NK-92 (cell line): ENCODE data around the gene PTPN6.

ENCODE experiments used
- DNase-seq: peaks from one replicate; lab custom pipeline; 2025; ENCODE audit not compliant: unreplicated experiment; lab: John Stamatoyannopoulos, UW

The PTPN6 gene

DNA sequence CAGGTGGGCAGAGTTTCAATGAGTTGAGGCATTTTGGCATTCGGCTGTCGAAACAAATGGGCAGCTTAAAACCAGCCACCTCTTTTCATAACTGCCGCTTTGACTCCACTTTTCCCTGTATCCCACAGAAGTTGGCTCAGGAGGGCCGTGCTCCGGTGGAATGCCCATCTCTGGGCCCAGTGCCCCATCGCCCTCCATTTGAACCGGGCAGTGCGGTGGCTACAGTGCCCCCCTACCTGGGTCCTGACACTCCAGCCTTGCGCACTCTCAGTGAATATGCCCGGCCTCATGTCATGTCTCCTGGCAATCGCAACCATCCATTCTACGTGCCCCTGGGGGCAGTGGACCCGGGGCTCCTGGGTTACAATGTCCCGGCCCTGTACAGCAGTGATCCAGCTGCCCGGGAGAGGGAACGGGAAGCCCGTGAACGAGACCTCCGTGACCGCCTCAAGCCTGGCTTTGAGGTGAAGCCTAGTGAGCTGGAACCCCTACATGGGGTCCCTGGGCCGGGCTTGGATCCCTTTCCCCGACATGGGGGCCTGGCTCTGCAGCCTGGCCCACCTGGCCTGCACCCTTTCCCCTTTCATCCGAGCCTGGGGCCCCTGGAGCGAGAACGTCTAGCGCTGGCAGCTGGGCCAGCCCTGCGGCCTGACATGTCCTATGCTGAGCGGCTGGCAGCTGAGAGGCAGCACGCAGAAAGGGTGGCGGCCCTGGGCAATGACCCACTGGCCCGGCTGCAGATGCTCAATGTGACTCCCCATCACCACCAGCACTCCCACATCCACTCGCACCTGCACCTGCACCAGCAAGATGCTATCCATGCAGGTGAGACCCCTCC, 12.6 kb upstream of the PTPN6 start:
- no peak for DNase-seq

- no peak for DNase-seq
These were observed 12.0 kb upstream of the PTPN6 start for GRCh38 chr12:6939191-6939540.

GRCh38 chr12:6941267-6941666, 9.9 kb upstream of the PTPN6 start:
- DNase-seq, result no peak

GRCh38 chr12:6941782-6942181, 9.4 kb upstream of the PTPN6 start:
- no peak for DNase-seq

DNA sequence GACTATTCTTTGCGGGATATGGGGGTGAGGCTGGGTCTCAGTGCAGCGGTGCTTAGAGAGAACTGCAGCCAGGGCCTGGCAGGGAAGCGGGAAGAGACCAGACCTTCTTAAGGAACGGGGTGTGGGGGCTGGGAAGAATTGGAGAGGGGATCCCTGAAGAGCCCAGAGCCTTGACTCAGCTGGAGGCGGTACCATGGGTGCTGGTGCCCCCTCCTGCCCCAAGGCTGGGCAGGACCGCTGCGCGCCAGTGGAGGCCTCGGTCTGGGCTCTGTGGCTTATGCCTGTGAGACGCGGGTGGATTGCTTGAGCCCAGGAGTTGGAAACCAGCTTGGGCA, 8.9 kb upstream of the PTPN6 start:
- DNase-seq, result no peak

GRCh38 chr12:6943389-6943721, 7.8 kb upstream of the PTPN6 start:
- no peak for DNase-seq

DNA sequence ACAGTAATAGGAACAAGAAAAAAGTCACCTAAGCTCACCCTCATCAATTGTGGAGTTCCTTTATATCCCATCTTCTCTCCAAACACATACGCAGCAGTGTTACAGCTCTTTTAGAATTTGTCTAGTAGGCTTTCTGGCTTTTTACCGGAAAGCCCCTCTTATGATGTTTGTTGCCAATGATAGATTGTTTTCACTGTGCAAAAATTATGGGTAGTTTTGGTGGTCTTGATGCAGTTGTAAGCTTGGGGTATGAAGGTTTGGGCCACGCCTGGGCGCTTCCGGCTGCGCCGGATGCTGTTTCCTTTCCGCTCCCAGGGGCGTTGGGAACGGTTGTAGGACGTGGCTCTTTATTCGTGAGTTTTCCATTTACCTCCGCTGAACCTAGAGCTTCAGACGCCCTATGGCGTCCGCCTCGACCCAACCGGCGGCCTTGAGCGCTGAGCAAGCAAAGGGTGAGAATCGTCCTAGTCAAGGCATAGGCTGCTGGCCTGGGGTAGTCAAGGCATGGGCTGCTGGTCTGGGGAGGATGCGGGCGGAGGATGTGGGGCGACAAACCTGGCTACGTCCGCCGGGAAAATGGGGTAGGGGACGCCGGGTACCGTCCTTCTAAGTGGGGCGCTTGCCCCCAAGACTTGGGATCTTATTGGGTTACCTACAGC, 7.3 kb upstream of the PTPN6 start, which contains the start of the genes C12orf57 and RNU7-1:
C12orf57 (plus strand) TSS at position 301 of the 659 bp plus-strand sequence; CDS start at position 401, 100 bp downstream.
RNU7-1 (plus strand) TSS at position 95 of the 659 bp plus-strand sequence.
- DNase-seq, result no peak

DNA sequence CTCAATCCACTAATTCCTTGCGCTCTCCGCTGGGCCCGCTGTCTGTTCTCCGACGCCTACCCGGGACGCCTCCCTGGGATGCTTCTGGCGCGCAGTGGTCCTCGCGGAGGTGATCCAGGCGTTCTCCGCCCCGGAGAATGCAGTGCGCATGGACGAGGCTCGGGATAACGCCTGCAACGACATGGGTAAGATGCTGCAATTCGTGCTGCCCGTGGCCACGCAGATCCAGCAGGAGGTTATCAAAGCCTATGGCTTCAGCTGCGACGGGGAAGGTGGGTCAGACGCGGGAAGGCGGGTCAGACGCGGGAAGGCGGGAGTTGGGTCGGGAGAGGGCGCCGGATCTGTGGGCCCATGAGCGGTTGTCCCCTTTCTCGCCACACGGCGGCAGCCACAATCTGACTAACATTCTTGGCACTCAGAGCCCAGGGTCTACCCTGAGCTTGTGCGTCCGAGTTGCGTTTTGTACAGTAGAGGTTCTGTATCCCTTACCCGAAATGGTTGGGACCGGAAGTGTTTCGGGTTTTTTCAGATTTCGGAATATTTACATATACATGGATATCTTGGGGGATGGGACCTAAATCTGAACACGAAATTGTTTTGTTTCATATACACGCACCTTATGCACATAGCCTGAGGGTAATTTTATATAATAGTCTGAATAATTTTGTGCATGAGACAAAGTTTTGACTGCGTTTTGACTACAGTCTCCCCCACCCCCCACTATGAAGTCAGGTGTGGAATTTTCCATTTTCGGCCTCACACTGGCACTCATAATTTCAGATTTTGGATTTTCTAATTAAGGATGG, 6.6 kb upstream of the PTPN6 start:
- DNase-seq, result no peak

DNA sequence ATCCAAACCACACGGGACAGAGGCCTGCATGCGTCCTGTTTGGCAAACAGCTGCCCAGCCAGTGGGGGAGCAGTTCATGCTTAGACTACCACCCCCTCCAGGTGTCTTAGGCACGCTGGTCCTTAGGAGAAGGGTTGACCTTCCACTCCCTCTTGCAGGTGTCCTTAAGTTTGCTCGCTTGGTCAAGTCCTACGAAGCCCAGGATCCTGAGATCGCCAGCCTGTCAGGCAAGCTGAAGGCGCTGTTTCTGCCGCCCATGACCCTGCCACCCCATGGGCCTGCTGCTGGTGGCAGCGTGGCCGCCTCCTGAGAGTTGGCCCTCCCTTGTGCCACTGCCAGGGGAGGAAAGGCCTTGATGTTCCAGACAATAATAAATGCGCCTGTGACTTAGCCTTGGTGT, 5.5 kb upstream of the PTPN6 start:
- DNase-seq, result no peak

DNA sequence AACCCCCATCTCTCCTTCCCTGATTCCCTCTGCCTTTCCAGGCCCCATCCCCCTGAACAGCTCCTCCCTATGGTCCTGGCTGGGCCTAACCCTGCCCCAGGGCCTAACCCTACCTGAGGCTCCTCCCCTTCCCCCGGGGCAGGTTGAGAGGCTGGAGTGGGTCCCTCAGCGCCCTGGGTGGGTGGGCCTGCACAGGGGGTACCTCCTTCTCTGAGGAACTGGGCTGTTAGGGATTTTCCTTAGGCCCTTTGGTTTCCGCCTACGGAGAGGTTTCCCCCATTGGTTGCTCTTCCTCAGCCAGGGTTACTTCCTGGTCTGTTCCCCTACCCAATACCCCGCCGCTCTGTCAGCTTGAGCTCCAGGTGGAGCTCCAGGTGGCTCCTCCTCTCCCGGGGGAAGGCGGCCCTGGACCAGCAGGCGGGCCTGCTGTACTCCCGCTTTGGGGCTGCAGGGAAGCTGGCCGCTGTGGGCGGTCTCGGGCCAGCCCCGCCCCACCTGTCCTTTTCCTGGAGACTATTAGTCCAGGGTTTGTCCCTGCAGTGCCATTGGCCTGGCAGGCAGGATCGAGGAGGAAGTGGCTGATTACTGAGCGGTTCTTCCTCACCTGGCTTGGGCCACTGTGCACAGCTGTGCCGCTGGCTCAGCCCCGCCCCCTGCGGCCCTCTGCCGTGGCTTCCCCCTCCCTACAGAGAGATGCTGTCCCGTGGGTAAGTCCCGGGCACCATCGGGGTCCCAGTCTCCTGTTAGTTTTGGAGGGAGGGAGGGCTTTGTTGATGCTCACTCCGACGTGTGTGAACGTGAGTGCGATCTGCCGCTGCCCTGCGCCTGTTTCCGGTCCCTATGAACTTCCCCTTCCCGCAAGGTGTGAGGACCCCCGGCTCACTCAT, 4.9 kb upstream of the PTPN6 start:
- DNase-seq, result no peak

DNA sequence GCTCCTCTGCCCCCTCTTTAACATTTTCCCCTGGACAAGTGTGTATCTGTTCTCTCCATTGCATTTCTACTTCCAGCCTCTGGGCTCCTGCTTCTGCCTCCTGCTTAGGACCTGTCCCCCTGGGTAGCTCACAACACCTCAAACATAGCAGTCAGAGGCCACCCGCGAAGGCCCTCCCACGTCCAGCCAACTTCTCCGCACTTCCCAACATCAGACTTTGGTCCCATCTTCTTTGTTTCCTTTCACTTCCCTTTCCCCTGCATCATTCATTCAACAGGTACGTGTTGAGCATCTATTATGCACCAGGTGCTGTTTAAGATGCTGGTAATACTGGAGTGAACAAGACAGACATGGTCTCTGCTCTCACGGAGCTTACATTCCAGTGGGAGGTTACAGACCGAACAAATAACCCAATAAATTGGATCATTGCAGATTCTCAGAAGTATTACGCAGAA, 4.2 kb upstream of the PTPN6 start:
- DNase-seq, result no peak

- DNase-seq, result no peak
These were observed 3.5 kb upstream of the PTPN6 start for GRCh38 chr12:6947615-6948014.

DNA sequence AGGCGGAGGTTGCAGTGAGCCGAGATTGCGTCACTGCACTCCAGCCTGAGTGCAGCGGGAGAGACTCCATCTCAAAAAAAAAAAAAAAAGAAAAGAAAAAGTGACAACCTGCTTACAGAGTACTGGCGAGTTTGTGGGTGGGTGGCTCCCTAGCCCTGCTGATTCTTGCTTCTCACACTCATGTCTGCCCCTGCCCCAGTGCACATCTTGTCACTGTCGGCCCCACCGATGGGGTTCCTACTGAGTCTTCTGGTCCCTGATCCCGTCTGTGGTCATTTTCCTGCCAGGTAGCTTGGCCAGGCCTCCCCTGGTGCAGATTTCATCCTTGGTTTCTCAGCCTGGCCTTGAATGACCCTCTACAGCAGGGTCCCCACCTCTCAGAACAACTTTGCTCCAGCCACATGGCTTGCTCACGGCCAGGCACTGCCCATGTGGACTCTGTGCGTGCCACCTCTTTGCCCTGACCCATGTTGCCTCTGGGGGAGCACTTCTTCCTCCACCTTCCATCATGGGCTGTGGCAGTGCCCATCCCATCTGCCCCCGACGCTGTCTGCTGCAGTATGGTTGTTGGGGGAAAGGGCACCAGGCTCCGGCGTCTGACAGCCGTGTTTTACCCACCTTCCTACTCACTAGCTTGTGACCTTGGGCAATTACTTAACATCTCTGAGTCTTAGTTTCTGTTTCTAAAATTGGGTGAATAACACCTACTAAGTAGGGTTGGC, 2.1 kb upstream of the PTPN6 start:
- DNase-seq, result no peak

GRCh38 chr12:6950401-6950801, 755 bp upstream of the PTPN6 start:
- no peak for DNase-seq

- no peak for DNase-seq
These were observed 480 bp downstream of the PTPN6 start for GRCh38 chr12:6951551-6952120.

GRCh38 chr12:6952121-6952862, 1.1 kb downstream of the PTPN6 start:
- DNase-seq, result no peak

DNA sequence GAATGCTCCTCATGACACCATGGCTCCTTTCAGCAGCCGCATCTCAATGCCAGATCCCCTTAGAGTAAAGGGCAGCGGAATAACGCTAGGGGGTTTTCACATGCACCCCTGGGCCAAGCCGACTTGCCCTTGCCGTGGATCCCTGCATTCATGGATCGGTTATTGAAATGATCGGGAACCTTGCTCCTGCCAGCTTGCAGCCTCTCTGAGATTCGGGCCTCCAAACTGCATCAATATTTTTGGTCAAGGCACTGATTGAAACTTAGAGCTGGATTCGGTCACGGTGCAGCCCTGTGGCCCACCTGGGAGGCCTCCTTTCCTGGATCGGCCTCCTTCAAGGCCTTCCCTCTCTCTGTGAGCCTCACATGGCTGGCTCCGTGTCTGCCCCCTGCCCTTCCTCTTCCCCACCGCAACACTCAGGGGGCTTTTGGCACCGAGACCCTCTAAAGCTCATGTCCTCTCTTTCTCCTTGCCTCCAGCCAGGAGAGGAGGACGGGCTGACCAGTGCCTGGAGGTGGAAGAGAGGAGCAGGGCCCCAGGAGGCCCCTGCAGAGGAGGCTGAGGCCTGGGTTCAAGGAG, 1.8 kb downstream of the PTPN6 start:
- no peak for DNase-seq

DNA sequence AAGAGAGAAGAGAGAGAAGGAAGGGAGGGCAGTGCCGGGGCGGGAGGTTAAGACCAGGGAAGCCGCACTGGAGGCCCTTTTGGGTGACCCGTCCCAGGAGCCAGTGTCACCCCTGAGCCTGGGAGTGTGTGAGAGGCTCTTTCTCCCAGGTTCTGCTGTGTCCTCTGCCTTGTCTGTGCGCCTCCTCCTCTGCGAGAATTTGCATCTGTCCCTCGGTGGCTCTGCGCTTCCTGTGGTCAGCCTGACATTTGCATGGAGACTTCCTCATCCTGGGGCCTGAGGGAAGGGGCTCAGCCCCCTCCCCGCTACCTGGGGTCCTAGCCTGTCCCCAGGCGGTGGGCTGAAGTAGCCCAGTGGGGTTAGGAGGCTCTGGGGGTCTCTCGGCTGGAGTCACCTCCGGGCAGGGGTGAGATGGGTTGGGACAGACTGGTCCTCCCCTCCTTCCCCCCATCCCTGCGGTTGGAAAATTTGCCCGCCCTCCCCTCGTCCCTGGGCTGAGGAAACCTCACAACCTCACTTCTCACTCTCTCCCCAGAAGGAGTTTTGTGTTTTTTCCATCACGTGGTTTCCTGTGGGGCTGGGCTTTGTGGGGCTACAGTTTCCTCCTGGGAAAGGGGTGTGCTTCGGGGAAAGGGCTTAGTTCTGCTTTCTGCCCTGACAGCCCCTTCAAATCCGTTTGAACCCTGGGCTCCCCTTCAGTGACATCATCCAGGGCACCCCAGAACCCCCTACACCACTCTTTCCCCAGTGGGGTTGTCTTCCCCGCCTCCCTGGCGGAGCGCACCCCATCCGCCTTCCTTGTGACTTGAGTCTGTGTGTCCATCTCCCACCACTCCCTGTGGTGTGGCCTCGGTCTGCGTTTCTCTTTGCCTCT, 2.5 kb downstream of the PTPN6 start:
- DNase-seq, result no peak
